HCT116 (cell line): ENCODE data around the gene PLCB4.

Experiments used
- ATF3 ChIP-seq: IDR thresholded peaks from 2 replicates; pipeline ENCODE4 v1.6.1; 2012
- CTCF ChIP-seq, 3 experiments: fragments of 200-600 bp in 1 of 3; sonication (generic) in 1 of 3; IDR thresholded peaks in 2 of 3; conservative IDR thresholded peaks in 1 of 3; 2 replicates each; pipeline ENCODE4 v1.5.1; 2012 to 2017; ENCODE audit warnings: low read depth in 2 of 3, low read length in 2 of 3, antibody characterized with exemption in 1 of 3, borderline replicate concordance in 1 of 3, control low read depth in 1 of 3, mild to moderate bottlenecking in 1 of 3, mixed read lengths in 1 of 3, mixed run types in 1 of 3, moderate library complexity in 1 of 3; ENCODE audit not compliant: insufficient read depth in 1 of 3
- EGR1 ChIP-seq: IDR thresholded peaks from 2 replicates; pipeline ENCODE4 v1.6.1; 2012; ENCODE audit warnings: low read depth
- EZH2phosphoT487 ChIP-seq: fragments of 200-600 bp; IDR thresholded peaks from 2 replicates; pipeline ENCODE4 v1.6.1; 2018; ENCODE audit warnings: antibody characterized with exemption, borderline replicate concordance
- JUND ChIP-seq: IDR thresholded peaks from 2 replicates; pipeline ENCODE4 v1.6.1; 2012
- MAX ChIP-seq: IDR thresholded peaks from 2 replicates; pipeline ENCODE4 v1.6.1; 2012
- POLR2A ChIP-seq: IDR thresholded peaks from 2 replicates; pipeline ENCODE4 v1.7.0; 2011; ENCODE audit warnings: borderline replicate concordance; ENCODE audit not compliant: insufficient read depth, insufficient read length; ENCODE audit errors: extremely low read depth
- POLR2AphosphoS5 ChIP-seq: IDR thresholded peaks from 2 replicates; pipeline ENCODE4 v1.6.1; 2011; ENCODE audit warnings: mild to moderate bottlenecking, low read depth, low read length, moderate library complexity
- RAD21 ChIP-seq: IDR thresholded peaks from 2 replicates; pipeline ENCODE4 v1.6.1; 2012; ENCODE audit warnings: low read depth, mild to moderate bottlenecking
- REST ChIP-seq: IDR thresholded peaks from 2 replicates; pipeline ENCODE4 v1.6.1; 2012; ENCODE audit warnings: low read depth
- SIN3A ChIP-seq: IDR thresholded peaks from 2 replicates; pipeline ENCODE4 v1.6.1; 2012; ENCODE audit warnings: low read depth
- SP1 ChIP-seq: IDR thresholded peaks from 2 replicates; pipeline ENCODE4 v1.6.1; 2012; ENCODE audit warnings: low read depth
- ZBTB33 ChIP-seq: IDR thresholded peaks from 2 replicates; pipeline ENCODE4 v1.6.1; 2011; ENCODE audit warnings: mild to moderate bottlenecking, low read length, moderate library complexity; ENCODE audit not compliant: insufficient replicate concordance; ENCODE audit errors: extremely low read depth

- TF ChIP-seq CTCF (IDR thresholded peaks at IDR 0.05 in 2 of 3, conservative IDR thresholded peaks at IDR 0.05 in 1 of 3; ENCODE audit: borderline replicate concordance in 1 of 3, insufficient read depth in 1 of 3, low read depth in 2 of 3, low read length in 2 of 3) (no peak), POLR2AphosphoS5 (no peak), MAX (no peak), POLR2A (no peak), REST (no peak), RAD21 (no peak), JUND (no peak), EGR1 (no peak), SP1 (no peak), SIN3A (no peak), EZH2phosphoT487 (no peak), ATF3 (no peak), ZBTB33 (no peak)
These were observed 141.5 kb downstream of the PLCB4 start for GRCh38 chr20:9210356-9210755.
